Measurements from ENCODE around the gene PCDHGA1. TPM values are rescaled to one million over a fixed set of nuclear protein-coding genes. Genes with fewer than 3 reads are reported as not detected.

Gene PCDHGA1
- polyA plus RNA-seq, 3 donors = not detected

GRCh38 chr5:141398608-141399007 is 68.3 kb downstream of the PCDHGA1 start:
- H3K36me3 Mint-ChIP-seq = peaks cover 9 to 10% of the 10 kb centered on the region in 2 donors
- Histone ChIP-seq H3K4me3 (replicated peaks in 1 of 3; ENCODE audit: low read depth in 2 of 3, low read length in 3 of 3) (no peak overlapping the region), H3K4me1 (ENCODE audit: control insufficient read depth in 1 of 2, insufficient read depth in 2 of 2, low read length in 2 of 2) (peaks cover 0 to 3% of the 10 kb centered on the region in 2 donors), H3K27me3 (ENCODE audit: control insufficient read depth in 2 of 2, insufficient read depth in 2 of 2, low read length in 2 of 2) (peaks cover 59 to 97% of the 10 kb centered on the region in 2 donors), H3K27ac (ENCODE audit: low read depth in 1 of 2, low read length in 2 of 2) (no peak overlapping the region), H3K36me3 (replicated peaks in 1 of 2; ENCODE audit: control insufficient read depth in 1 of 2, insufficient read depth in 2 of 2, low read length in 2 of 2) (no peaks in the 10 kb centered on the region), H3K4me2 (replicated peaks; ENCODE audit: extremely low read depth, low read length, poor library complexity, severe bottlenecking) (no peak overlapping the region), H2AFZ (ENCODE audit: insufficient read depth, low read depth, low read length, poor library complexity, severe bottlenecking) (no peak overlapping the region), H3K9me3 (replicated peaks in 1 of 2; ENCODE audit: control insufficient read depth in 1 of 2, insufficient read depth in 1 of 2, low read length in 2 of 2) (peaks cover 50 to 83% of the 10 kb centered on the region in 2 donors), H3K9ac (ENCODE audit: insufficient read depth, low read length, poor library complexity, severe bottlenecking) (no peak overlapping the region), H4K20me1 (ENCODE audit: insufficient read depth, low read length) (no peaks in the 10 kb centered on the region), H3K79me2 (ENCODE audit: insufficient read depth, low read length) (no peaks in the 10 kb centered on the region)
- peaks cover 9% of the 10 kb centered on the region for H3K4me1 Mint-ChIP-seq
- peak overlapping the region in 1 of 2 donors; percentile 73 for H3K4me3 Mint-ChIP-seq
- 30% methylated on average over 14 of the region's 15 CpGs for WGBS (ENCODE audit: insufficient coverage)
- DNase-seq = no peak
- no peak for TF ChIP-seq CTCF (IDR thresholded peaks at IDR 0.05)
- intact Hi-C loops (cut with micrococcal nuclease) = no loop called here
- H3K27me3 Mint-ChIP-seq (ENCODE audit: low read depth in 3 of 3) = peaks cover 69 to 85% (median 83%) of the 10 kb centered on the region in 3 donors
- no peak overlapping the region for H3K27ac Mint-ChIP-seq
- peaks cover 37 to 76% (median 64%) of the 10 kb centered on the region in 7 donors for H3K9me3 Mint-ChIP-seq

GRCh38 chr5:141399555-141400258 is 69.4 kb downstream of the PCDHGA1 start:
- Mint-ChIP-seq H3K36me3 (peaks cover 9% of the 10 kb centered on the region in 2 donors), H3K9me3 (peaks cover 28 to 76% (median 62%) of the 10 kb centered on the region in 7 donors), H3K4me3 (peak overlapping the region in 1 of 2 donors; percentile 73), H3K4me1 (peaks cover 9% of the 10 kb centered on the region), H3K27me3 (ENCODE audit: low read depth in 3 of 3) (peaks cover 70 to 85% (median 83%) of the 10 kb centered on the region in 3 donors), H3K27ac (no peak overlapping the region)
- Histone ChIP-seq H3K79me2 (ENCODE audit: insufficient read depth, low read length) (no peaks in the 10 kb centered on the region), H3K4me3 (replicated peaks in 1 of 3; ENCODE audit: low read depth in 2 of 3, low read length in 3 of 3) (no peak overlapping the region), H4K20me1 (ENCODE audit: insufficient read depth, low read length) (no peaks in the 10 kb centered on the region), H3K9ac (ENCODE audit: insufficient read depth, low read length, poor library complexity, severe bottlenecking) (no peak overlapping the region), H3K9me3 (replicated peaks in 1 of 2; ENCODE audit: control insufficient read depth in 1 of 2, insufficient read depth in 1 of 2, low read length in 2 of 2) (peaks cover 41 to 83% of the 10 kb centered on the region in 2 donors), H2AFZ (ENCODE audit: insufficient read depth, low read depth, low read length, poor library complexity, severe bottlenecking) (no peak overlapping the region), H3K27me3 (ENCODE audit: control insufficient read depth in 2 of 2, insufficient read depth in 2 of 2, low read length in 2 of 2) (peaks cover 61 to 97% of the 10 kb centered on the region in 2 donors), H3K4me1 (ENCODE audit: control insufficient read depth in 1 of 2, insufficient read depth in 2 of 2, low read length in 2 of 2) (peaks cover 0 to 3% of the 10 kb centered on the region in 2 donors), H3K4me2 (replicated peaks; ENCODE audit: extremely low read depth, low read length, poor library complexity, severe bottlenecking) (no peak overlapping the region), H3K36me3 (replicated peaks in 1 of 2; ENCODE audit: control insufficient read depth in 1 of 2, insufficient read depth in 2 of 2, low read length in 2 of 2) (no peaks in the 10 kb centered on the region), H3K27ac (ENCODE audit: low read depth in 1 of 2, low read length in 2 of 2) (no peak overlapping the region)
- intact Hi-C loops (cut with micrococcal nuclease) = no loop called here
- no peak for TF ChIP-seq CTCF (IDR thresholded peaks at IDR 0.05)
- DNase-seq = no peak
- WGBS (ENCODE audit: insufficient coverage) = 31% methylated on average over 59 of the region's 61 CpGs

All from CD14-positive monocyte (primary cell).